Measurements from ENCODE around the gene METTL13. TPM values are rescaled to one million over a fixed set of nuclear protein-coding genes. Genes with fewer than 3 reads are reported as not detected.

The METTL13 gene
- total and polyA plus RNA-seq, 11 donors = 5.0 to 29.2 (median 14.8) TPM

DNA sequence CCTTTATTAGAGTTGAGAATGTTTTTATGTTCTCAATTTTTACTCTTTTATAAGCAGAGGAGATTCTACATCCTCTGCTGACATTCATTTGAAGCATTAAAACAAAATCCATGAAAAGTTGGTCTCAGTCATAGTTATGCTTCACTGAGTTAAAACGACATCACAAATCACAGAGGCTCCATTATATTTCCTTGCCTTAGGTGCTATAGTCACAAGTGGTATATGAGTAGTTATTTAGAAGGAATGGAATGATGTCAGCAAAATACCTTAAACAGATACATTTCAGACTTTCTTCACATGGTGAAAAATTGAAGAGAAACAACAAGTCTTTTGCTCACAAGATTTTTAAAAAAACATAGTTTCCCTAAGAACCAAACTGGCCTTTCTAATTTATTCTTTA, 11.7 kb upstream of the METTL13 start:
- Histone ChIP-seq H3K4me3 (no peak overlapping the region), H3K9me3 (no peaks in the 10 kb centered on the region), H3K4me1 (peaks cover 0 to 15% (median 0%) of the 10 kb centered on the region in 12 donors), H3K36me3 (no peaks in the 10 kb centered on the region), H3K27me3 (no peaks in the 10 kb centered on the region), H3K27ac (no peak overlapping the region)
- 74 to 94% (median 79%) methylated on average over 1 of the region's 1 CpG for WGBS, 4 donors
- no peak for DNase-seq
- TF ChIP-seq POLR2A (IDR thresholded peaks at IDR 0.05) = no peak
- TF ChIP-seq, protein P1, sequence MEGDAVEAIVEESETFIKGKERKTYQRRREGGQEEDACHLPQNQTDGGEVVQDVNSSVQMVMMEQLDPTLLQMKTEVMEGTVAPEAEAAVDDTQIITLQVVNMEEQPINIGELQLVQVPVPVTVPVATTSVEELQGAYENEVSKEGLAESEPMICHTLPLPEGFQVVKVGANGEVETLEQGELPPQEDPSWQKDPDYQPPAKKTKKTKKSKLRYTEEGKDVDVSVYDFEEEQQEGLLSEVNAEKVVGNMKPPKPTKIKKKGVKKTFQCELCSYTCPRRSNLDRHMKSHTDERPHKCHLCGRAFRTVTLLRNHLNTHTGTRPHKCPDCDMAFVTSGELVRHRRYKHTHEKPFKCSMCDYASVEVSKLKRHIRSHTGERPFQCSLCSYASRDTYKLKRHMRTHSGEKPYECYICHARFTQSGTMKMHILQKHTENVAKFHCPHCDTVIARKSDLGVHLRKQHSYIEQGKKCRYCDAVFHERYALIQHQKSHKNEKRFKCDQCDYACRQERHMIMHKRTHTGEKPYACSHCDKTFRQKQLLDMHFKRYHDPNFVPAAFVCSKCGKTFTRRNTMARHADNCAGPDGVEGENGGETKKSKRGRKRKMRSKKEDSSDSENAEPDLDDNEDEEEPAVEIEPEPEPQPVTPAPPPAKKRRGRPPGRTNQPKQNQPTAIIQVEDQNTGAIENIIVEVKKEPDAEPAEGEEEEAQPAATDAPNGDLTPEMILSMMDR (IDR thresholded peaks at IDR 0.05) = no peak
- intact Hi-C loops (cut with DNase I) = loop anchor here in 1 of 10 donors (10.0 kb wide), 1 partner anchor 125 kb away; no protein-coding TSS in a partner anchor
- ATAC-seq = no peak

DNA sequence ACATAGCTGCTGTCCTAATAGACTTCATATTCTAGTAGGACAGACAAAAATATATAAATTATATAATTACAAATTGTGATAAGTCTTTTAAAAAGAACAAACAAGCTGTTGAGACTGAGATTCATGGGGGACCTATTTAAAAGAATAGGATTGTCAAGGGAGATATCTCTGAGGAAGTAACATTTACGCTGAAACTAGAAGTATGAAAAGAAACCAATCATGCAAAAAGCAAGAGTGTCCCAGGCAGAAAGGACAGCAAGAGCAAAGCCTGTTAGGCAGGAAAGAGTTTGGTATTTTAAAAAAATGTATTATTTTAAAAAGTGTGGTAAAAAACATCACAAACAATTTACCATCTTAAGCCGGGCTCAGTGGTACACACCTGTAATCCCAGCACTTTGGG, 9.1 kb upstream of the METTL13 start:
- Histone ChIP-seq H3K27me3 (no peaks in the 10 kb centered on the region), H3K36me3 (no peaks in the 10 kb centered on the region), H3K4me3 (no peak overlapping the region), H3K9me3 (no peaks in the 10 kb centered on the region), H3K27ac (no peak overlapping the region), H3K4me1 (peaks cover 0 to 5% (median 0%) of the 10 kb centered on the region in 12 donors)
- ATAC-seq (no peak), DNase-seq (no peak)
- intact Hi-C loops (cut with DNase I) = loop anchor here in 1 of 10 donors (10.0 kb wide), 1 partner anchor 128 kb away; no protein-coding TSS in a partner anchor
- whole genome bisulfite sequencing, 4 donors = 93 to 97% (median 96%) methylated on average over 2 of the region's 2 CpGs
- TF ChIP-seq POLR2A (IDR thresholded peaks at IDR 0.05) = no peak
- TF ChIP-seq, protein P1 (IDR thresholded peaks at IDR 0.05) = no peak

DNA sequence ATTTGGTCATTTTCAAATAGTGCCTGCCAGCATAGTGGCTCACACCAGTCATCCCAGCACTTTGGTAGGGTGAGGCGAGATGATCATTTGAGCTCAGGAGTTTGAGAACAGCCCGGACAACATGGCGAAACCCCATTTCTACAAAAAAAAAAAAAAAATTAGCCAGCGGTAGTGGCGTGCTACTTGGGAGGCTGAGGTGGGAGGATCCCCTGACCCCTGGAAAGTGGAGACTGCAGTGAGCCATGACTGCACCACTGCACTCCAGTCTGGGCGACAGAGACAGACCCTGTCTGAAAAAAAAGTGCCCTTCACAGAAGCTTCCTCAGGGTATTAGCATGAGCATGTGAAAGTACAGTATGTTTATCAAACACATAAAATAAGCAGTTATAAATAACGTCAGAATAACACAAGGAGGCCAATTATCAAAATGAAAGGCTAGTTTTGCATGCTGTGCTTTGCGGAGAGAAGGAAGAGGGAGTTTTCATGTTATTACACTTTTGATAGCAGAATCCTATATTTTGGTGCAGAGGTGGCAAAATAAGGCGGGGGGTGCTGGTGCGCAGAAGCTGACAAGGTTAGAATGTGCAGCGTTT, 781 bp upstream of the METTL13 start:
- H3K4me3 ChIP-seq = peak overlapping the region; percentile 37 to 91 (median 75)
- no peaks in the 10 kb centered on the region for H3K27me3 ChIP-seq
- H3K27ac ChIP-seq = peak overlapping the region; percentile 54 to 93 (median 90)
- TF ChIP-seq, protein P1 (IDR thresholded peaks at IDR 0.05) = no peak
- WGBS, 4 donors = 40 to 45% (median 41%) methylated on average over 11 of the region's 11 CpGs
- intact Hi-C loops (cut with DNase I) = loop anchor here in 8 of 10 donors (1.0 to 10.0 kb wide), 11 partner anchors 37 to 752 kb away; partner anchors contain the start of genes VAMP4 (in 7 of the 8), MYOC (in 1 of the 8) and SUCO (in 1 of the 8)
- no peak for ATAC-seq
- no peak for DNase-seq
- peaks cover 0 to 23% (median 16%) of the 10 kb centered on the region in 9 donors for H3K36me3 ChIP-seq
- H3K4me1 ChIP-seq = peaks cover 0 to 30% (median 18%) of the 10 kb centered on the region in 12 donors
- no peaks in the 10 kb centered on the region for H3K9me3 ChIP-seq

DNA sequence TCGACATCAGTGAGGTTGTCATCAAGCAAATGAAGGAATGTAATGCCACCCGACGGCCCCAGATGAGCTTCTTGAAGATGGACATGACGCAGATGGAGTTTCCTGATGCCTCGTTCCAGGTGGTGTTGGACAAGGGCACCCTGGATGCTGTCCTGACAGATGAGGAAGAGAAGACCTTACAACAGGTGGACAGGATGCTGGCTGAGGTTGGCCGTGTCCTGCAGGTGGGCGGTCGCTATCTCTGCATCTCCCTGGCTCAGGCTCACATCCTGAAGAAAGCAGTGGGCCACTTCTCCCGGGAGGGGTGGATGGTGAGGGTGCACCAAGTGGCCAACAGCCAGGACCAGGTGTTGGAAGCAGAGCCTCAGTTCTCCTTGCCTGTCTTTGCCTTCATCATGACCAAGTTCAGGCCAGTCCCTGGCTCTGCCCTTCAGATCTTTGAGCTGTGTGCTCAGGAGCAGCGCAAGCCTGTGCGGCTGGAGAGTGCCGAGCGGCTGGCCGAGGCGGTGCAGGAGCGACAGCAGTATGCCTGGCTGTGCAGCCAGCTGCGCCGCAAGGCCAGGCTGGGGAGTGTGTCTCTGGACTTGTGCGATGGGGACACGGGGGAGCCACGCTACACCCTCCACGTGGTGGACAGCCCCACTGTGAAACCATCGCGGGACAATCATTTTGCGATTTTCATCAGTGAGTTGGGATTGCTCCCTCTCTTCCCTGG, 2.5 kb downstream of the METTL13 start:
- H3K4me3 ChIP-seq = no peak overlapping the region
- no peak overlapping the region for H3K27ac ChIP-seq
- no peaks in the 10 kb centered on the region for H3K27me3 ChIP-seq
- WGBS, 4 donors = 92 to 96% (median 92%) methylated on average over 20 to 25 of the region's 25 CpGs
- no peaks in the 10 kb centered on the region for H3K9me3 ChIP-seq
- no peak for ATAC-seq
- peaks cover 0 to 33% (median 19%) of the 10 kb centered on the region in 12 donors for H3K4me1 ChIP-seq
- peaks cover 0 to 56% (median 49%) of the 10 kb centered on the region in 9 donors for H3K36me3 ChIP-seq
- intact Hi-C loops (cut with DNase I) = loop anchor here in 6 of 10 donors (5.0 to 10.0 kb wide), 5 partner anchors 42 to 142 kb away; partner anchors contain the start of genes VAMP4 (in 2 of the 6) and MYOC (in 1 of the 6)
- TF ChIP-seq POLR2A (IDR thresholded peaks at IDR 0.05) = no peak
- TF ChIP-seq, protein P1 (IDR thresholded peaks at IDR 0.05) = no peak
- no peak for DNase-seq
